Pancreas (tissue), 10 donors: ENCODE measurements around the gene PAM16. TPM values are rescaled to one million over a fixed set of nuclear protein-coding genes. Genes with fewer than 3 reads are reported as not detected.

Experiments
- ATAC-seq, 4 donors: fragments of 200-7000 bp; cut with Tn5 transposase; one replicate each; pipeline versions ENCODE4 v1.8.0 to v1.9.1; 2020; ENCODE audit warnings: mild to moderate bottlenecking in 4 of 4, moderate library complexity in 4 of 4
- DNase-seq, 6 donors: peaks; one replicate each; pipeline ENCODE4 v3.0.0-alpha.2; 2020
- FAIRE-seq: peaks from 2 replicates; lab custom pipeline; 2012; peaks lifted over from hg19 to GRCh38; lab: Jason Lieb, UNC
- H3K27ac ChIP-seq, 4 donors: fragments of 200-600 bp; sonication (generic); 1 replicate in 3 of 4; 2 replicates in 1 of 4; pipeline versions ENCODE4 v1.5.0 to v1.8.0; 2020
- H3K27me3 ChIP-seq, 4 donors: fragments of 200-600 bp; one replicate each; pipeline ENCODE4 v1.8.0; 2021
- H3K36me3 ChIP-seq, 3 donors: fragments of 200-600 bp; sonication (generic) in 1 of 3; one replicate each; pipeline versions ENCODE4 v1.5.0 to v1.8.0; 2020 to 2021
- H3K4me1 ChIP-seq, 3 donors: fragments of 200-600 bp; one replicate each; pipeline ENCODE4 v1.8.0; 2021
- H3K4me3 ChIP-seq, 4 donors: fragments of 200-600 bp; sonication (generic) in 2 of 4; one replicate each; pipeline versions ENCODE4 v1.5.0 to v1.8.0; 2020 to 2021
- H3K9me3 ChIP-seq, 4 donors: fragments of 200-600 bp; one replicate each; pipeline ENCODE4 v1.8.0; 2021
- WGBS, 2 donors: extraction: QIAGEN DNeasy Blood & Tissue Kit; methylation state at CpG; one replicate each; pipeline ENCODE4 v1.1.7; 2013; 5-methylcytosine and 5-hydroxymethylcytosine counted together
- intact Hi-C, 3 donors: fragments of 100-400 bp; cut with DNase I; formaldehyde crosslinking; loops; one replicate each; pipeline versions ENCODE4 v1.11.1 to v1.14.2; 2022
- polyA plus RNA-seq, 2 donors: library from polyadenylated mRNA; stranded (reverse); fragments of 200-250 nt; gene quantifications; one replicate each; pipeline ENCODE4 v1.2.3, GENCODE V29; 2013
- total RNA-seq, 6 donors: library from RNA; stranded (reverse); fragmentation: NEBNext Ultra II Directional in 4 of 6; extraction: Animal tissue kit (Norgen Biotek cat#: 25700) in 4 of 6; gene quantifications; one replicate each; pipeline versions ENCODE4 v1.2.1 to v1.2.4, GENCODE V29; 2021 to 2023
- TF ChIP-seq, protein P1 (sequence below), 4 donors: fragments of 200-600 bp; sonication (generic) in 3 of 4; IDR thresholded peaks; one replicate each; pipeline versions ENCODE4 v1.5.0 to v1.8.0; 2021; ENCODE audit warnings: antibody characterized with exemption in 4 of 4
- donor health status: healthy with polysubstance abuse.
- donor health status: DM: no; HTN: no; CAD: no; lungs with moderate emphysema.
- donor health status: DM: no; HTN: no; CAD: no.
- donor health status: control.
- donor health status: control.
- donor health status: Bipolar disorder and iron deficiency.
- donor health status: DM: yes; HTN: yes; CAD: no.
- donor health status: DM: no; HTN: no; CAD: no.
- donor health status: DM: no; HTN: no; CAD: no.
- donor health status: DM: yes; HTN: yes; CAD: no.

PAM16 gene
- total and polyA plus RNA-seq, 8 donors = 12.2 to 106 (median 27.2) TPM

DNA sequence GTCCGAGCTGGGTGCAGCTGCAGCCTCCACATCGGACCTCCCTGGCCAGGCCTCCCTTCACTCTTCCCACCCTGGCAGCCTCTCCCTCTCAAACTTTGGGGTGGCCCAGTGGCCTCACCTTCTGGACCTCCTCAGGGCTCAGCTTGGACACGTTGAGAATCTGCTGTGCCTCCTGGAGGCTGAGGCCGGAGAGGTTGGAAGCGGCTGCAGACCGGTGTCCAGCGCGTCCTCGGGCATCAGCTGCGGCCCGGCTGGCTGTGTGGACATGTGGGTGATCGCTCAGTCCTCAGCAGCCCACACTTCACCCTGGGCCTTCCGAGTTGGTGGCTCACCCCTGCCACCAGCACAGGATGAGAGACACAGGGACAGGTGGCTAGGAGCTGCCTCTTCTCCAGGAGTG is 9.9 kb downstream of the PAM16 start:
- intact Hi-C loops = no loop called here
- TF ChIP-seq, protein P1, sequence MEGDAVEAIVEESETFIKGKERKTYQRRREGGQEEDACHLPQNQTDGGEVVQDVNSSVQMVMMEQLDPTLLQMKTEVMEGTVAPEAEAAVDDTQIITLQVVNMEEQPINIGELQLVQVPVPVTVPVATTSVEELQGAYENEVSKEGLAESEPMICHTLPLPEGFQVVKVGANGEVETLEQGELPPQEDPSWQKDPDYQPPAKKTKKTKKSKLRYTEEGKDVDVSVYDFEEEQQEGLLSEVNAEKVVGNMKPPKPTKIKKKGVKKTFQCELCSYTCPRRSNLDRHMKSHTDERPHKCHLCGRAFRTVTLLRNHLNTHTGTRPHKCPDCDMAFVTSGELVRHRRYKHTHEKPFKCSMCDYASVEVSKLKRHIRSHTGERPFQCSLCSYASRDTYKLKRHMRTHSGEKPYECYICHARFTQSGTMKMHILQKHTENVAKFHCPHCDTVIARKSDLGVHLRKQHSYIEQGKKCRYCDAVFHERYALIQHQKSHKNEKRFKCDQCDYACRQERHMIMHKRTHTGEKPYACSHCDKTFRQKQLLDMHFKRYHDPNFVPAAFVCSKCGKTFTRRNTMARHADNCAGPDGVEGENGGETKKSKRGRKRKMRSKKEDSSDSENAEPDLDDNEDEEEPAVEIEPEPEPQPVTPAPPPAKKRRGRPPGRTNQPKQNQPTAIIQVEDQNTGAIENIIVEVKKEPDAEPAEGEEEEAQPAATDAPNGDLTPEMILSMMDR (IDR thresholded peaks at IDR 0.05) = no peak
- no peak for ATAC-seq

DNA sequence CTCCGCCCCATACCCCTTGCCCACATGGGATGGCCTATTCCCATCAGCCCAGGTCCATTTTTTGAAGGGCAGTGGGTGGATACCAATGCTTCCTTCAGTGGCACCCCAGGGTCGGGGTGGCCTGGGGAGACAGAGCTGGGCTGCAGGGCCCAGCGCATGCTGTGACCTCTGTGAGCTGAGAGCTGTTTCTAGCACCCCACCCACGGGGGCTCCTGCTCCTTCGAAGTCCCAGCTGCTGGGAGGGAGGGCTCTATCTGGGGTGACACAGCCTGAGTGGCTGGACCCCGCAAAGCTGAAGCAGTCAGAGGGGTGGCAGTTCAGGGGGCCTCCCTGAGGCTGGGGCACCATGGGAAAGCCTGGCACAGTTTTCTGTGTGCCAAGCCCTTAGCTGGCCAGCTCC is 10.7 kb downstream of the PAM16 start:
- ATAC-seq = no peak

More for the DNA sequence above, 9.9 kb downstream of the PAM16 start:
- Histone ChIP-seq H3K9me3 (no peaks in the 10 kb centered on the region), H3K27ac (no peak overlapping the region), H3K27me3 (no peaks in the 10 kb centered on the region), H3K4me1 (peaks cover 7 to 14% (median 9%) of the 10 kb centered on the region in 3 donors), H3K36me3 (peaks cover 0 to 19% (median 0%) of the 10 kb centered on the region in 3 donors), H3K4me3 (no peak overlapping the region)
- FAIRE-seq (no peak), DNase-seq (no peak)
- 93 to 97% methylated on average over 13 of the region's 13 CpGs for WGBS, 2 donors

DNA sequence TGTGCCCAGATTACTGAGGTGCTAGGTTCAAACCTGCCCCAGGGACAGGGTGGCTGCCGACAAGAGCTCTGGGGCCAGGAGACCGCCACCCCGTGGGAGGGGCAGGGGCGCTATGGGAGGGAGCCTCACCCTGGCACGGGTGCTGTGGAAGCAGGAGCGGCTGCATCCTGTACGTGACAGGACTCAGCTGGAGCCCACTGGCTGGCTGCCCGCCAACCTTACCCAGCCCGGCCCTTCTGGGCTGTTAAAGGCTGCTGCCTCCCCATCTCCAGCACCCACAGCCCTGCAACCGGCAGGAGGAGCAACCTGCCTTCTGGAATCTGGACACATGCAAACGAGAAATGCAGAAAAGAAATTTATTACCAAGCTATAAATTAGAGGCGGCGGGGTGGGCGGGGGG is 11.2 kb downstream of the PAM16 start:
- no peak for FAIRE-seq
- peaks cover 0 to 19% (median 0%) of the 10 kb centered on the region in 3 donors for H3K36me3 ChIP-seq
- H3K4me3 ChIP-seq = no peak overlapping the region
- peaks cover 0 to under 1% (median 0%) of the 10 kb centered on the region in 3 donors for H3K4me1 ChIP-seq
- WGBS, 2 donors = 64 to 76% methylated on average over 14 of the region's 14 CpGs
- H3K27me3 ChIP-seq = no peaks in the 10 kb centered on the region
- H3K9me3 ChIP-seq = no peaks in the 10 kb centered on the region
- intact Hi-C loops = loop anchor here in 2 of 3 donors (5.0 to 10.0 kb wide), 2 partner anchors 55 to 133 kb away; no protein-coding TSS in a partner anchor
- DNase-seq = peak in 3 of 6 donors; percentile 60 to 80 (median 64)
- TF ChIP-seq, protein P1 (IDR thresholded peaks at IDR 0.05) = no peak
- H3K27ac ChIP-seq = no peak overlapping the region
- peak in 2 of 4 donors; percentile 6 to 8 for ATAC-seq

More for the DNA sequence above, 10.7 kb downstream of the PAM16 start:
- no peak for DNase-seq
- H3K27ac ChIP-seq = no peak overlapping the region
- no peak for FAIRE-seq
- 92 to 97% methylated on average over 6 of the region's 6 CpGs for WGBS, 2 donors
- intact Hi-C loops = no loop called here
- H3K9me3 ChIP-seq = no peaks in the 10 kb centered on the region
- H3K4me1 ChIP-seq = peaks cover under 1 to 6% (median 1%) of the 10 kb centered on the region in 3 donors
- H3K36me3 ChIP-seq = peaks cover 0 to 19% (median 0%) of the 10 kb centered on the region in 3 donors
- TF ChIP-seq, protein P1 (IDR thresholded peaks at IDR 0.05) = no peak
- H3K27me3 ChIP-seq = no peaks in the 10 kb centered on the region
- no peak overlapping the region for H3K4me3 ChIP-seq

DNA sequence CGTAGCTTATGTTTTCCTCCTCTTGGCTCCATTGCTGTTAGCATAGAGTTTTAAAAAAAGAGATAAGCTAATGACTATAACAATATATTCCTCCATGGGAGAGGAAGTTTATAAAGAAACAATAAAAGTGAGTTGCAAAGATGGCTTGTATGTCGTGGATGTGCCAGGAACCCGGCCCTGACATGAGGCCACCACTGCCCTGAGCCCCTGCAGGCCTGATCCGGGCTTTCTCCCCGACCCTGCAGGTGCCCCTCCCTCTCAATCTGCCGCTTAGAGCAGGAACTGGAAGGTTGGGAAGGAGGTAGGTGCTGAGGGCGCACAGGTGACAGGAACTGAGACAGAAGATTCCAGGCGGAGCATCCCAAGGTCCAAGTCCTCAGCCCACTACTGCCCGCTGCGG is 11.7 kb downstream of the PAM16 start:
- TF ChIP-seq, protein P1 (IDR thresholded peaks at IDR 0.05) = no peak
- 81 to 85% methylated on average over 10 of the region's 10 CpGs for WGBS, 2 donors
- FAIRE-seq = no peak

DNA sequence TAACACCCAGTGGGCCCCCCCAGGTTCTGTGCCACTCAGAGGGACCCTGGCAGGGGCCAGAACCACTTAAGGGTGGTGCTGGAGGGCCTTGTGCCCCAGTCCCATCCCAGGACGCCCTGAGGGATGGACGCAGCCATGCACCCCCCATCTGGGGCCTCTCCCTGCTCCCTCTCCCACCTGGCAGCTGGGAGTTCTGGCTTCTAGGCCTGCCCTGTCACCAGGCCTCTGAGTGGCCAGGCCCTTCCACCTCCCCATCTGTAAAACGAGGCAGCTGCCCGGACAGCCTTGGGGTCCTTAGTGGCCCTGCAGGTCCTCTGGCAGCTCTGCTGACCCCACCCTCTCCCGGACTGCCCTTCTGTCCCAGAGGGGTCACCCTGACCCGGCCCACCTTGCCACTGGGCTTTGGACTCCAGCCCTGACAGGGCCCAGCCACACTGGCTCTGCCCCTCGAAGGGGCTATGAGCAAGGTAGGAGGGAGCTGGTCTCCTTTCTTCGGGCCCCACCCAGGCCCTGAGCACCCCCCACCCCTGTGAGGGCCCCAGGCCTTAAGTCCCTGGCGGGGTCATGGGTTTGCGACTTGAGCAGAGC is 12.3 kb downstream of the PAM16 start:
- Histone ChIP-seq H3K4me1 (no peaks in the 10 kb centered on the region), H3K9me3 (no peaks in the 10 kb centered on the region), H3K27me3 (no peaks in the 10 kb centered on the region), H3K4me3 (no peak overlapping the region), H3K36me3 (peaks cover 0 to 19% (median 0%) of the 10 kb centered on the region in 3 donors), H3K27ac (no peak overlapping the region)
- ATAC-seq (no peak), DNase-seq (peak in 3 of 6 donors; percentile 35 to 76 (median 52)), FAIRE-seq (no peak)
- intact Hi-C loops = loop anchor here in 2 of 3 donors (5.0 to 10.0 kb wide), 2 partner anchors 54 to 132 kb away; no protein-coding TSS in a partner anchor
- TF ChIP-seq, protein P1 (IDR thresholded peaks at IDR 0.05) = no peak
- WGBS, 2 donors = 87 to 88% methylated on average over 9 to 10 of the region's 10 CpGs

More for the DNA sequence above, 11.7 kb downstream of the PAM16 start:
- Histone ChIP-seq H3K9me3 (no peaks in the 10 kb centered on the region), H3K4me3 (no peak overlapping the region), H3K4me1 (no peaks in the 10 kb centered on the region), H3K27ac (no peak overlapping the region), H3K27me3 (no peaks in the 10 kb centered on the region), H3K36me3 (peaks cover 0 to 19% (median 0%) of the 10 kb centered on the region in 3 donors)
- DNase-seq (no peak), ATAC-seq (no peak)
- intact Hi-C loops = loop anchor here in 2 of 3 donors (5.0 to 10.0 kb wide), 2 partner anchors 55 to 132 kb away; no protein-coding TSS in a partner anchor
